Measurements from ENCODE around the gene NUP210L. TPM values are rescaled to one million over a fixed set of nuclear protein-coding genes. Genes with fewer than 3 reads are reported as not detected.
A peak's percentile ranks its signal among the peaks of the same experiment; 100 is the strongest.

NUP210L gene
- total and polyA plus RNA-seq, 2 experiments from 2014 or later = 0.10 TPM; not detected in 1

GRCh38 chr1:153968972-153969371 lies 185.9 kb downstream of the NUP210L start:
- peaks cover 26% of the 10 kb centered on the region for H3K79me2 ChIP-seq (replicated peaks; ENCODE audit: insufficient read depth)
- H4K20me1 ChIP-seq (replicated peaks; ENCODE audit: insufficient read depth) = no peaks in the 10 kb centered on the region; the same call in 1 of the 2 replicates
- no peak for ATAC-seq
- H3K27ac ChIP-seq (ENCODE audit: low read depth) = no peak overlapping the region
- Mint-ChIP-seq H3K4me1 (peaks cover 21% of the 10 kb centered on the region), H3K36me3 (ENCODE audit: low read depth) (peaks cover 45% of the 10 kb centered on the region), H3K27me3 (ENCODE audit: insufficient read depth, low read depth, poor library complexity) (peaks cover 18% of the 10 kb centered on the region), H3K9me3 (peaks cover 4% of the 10 kb centered on the region; the same call in 1 of the 3 replicates), H3K27ac (no peak overlapping the region), H3K4me3 (peak overlapping the region; percentile 81)
- no peak for TF ChIP-seq STAT1 (IDR thresholded peaks at IDR 0.05; ENCODE audit: unreplicated experiment)
- TF ChIP-seq CREB1 (CRISPR knock-in tag; IDR thresholded peaks at IDR 0.05; ENCODE audit: low read depth) = no peak
- TF ChIP-seq ZNF462 (CRISPR knock-in tag; IDR thresholded peaks at IDR 0.05) = no peak
- TF ChIP-seq EZH2phosphoT487 (IDR thresholded peaks at IDR 0.05; ENCODE audit: unreplicated experiment) = no peak
- TF ChIP-seq ZNF114 (CRISPR knock-in tag; IDR thresholded peaks at IDR 0.05) = no peak
- no peak for TF ChIP-seq POLR2AphosphoS5 (IDR thresholded peaks at IDR 0.05; ENCODE audit: low read depth)
- TF ChIP-seq EZH2 (IDR thresholded peaks at IDR 0.05; ENCODE audit: low read depth, unreplicated experiment) = no peak
- no peak for TF ChIP-seq NANOG (IDR thresholded peaks at IDR 0.05; ENCODE audit: borderline replicate concordance)
- TF ChIP-seq REST (IDR thresholded peaks at IDR 0.05; ENCODE audit: unreplicated experiment) = no peak
- TF ChIP-seq JUNB (IDR thresholded peaks at IDR 0.05; ENCODE audit: unreplicated experiment) = no peak
- TF ChIP-seq CTCF (conservative IDR thresholded peaks at IDR 0.05; ENCODE audit: low read depth in 2 of 2) = no peak
- H3K27me3 ChIP-seq (ENCODE audit: insufficient read depth) = no peaks in the 10 kb centered on the region
- no peak overlapping the region for H2AFZ ChIP-seq
- H3K9me2 ChIP-seq (ENCODE audit: insufficient read depth) = no peaks in the 10 kb centered on the region
- H3K36me3 ChIP-seq (ENCODE audit: insufficient read depth) = peaks cover under 1% of the 10 kb centered on the region; the same call in 1 of the 2 replicates
- peak overlapping the region; percentile 76 for H3K4me2 ChIP-seq
- H3K4me1 ChIP-seq (ENCODE audit: insufficient read depth) = peaks cover 28% of the 10 kb centered on the region
- peak overlapping the region; percentile 62; the same call in 1 of the 2 replicates for H3K4me3 ChIP-seq
- no peak for DNase-seq (ENCODE audit: low spot score)
- peaks cover 28% of the 10 kb centered on the region; the same call in 1 of the 2 replicates for H3F3A ChIP-seq (replicated peaks; ENCODE audit: low read depth)
